MCF 10A (cell line): Measurements from ENCODE around the gene ACTN1. TPM values are rescaled to one million over a fixed set of nuclear protein-coding genes. Genes with fewer than 3 reads are reported as not detected.

ENCODE experiments used
- BruUV-seq: library from RNA; stranded (reverse); fragments of 400-500 nt; replicated peaks from 2 replicates; lab custom pipeline; 2021; lab: Mats Ljungman, UMichigan
- CTCF ChIA-PET: fragments of 300-600 bp; sonication (Branson Sonifier 250); formaldehyde crosslinking; extraction: SDS; loops from one replicate; lab custom pipeline; 2021; ENCODE audit warnings: antibody characterized with exemption, inconsistent platforms; lab: Yijun Ruan, JAX
- POLR2A ChIA-PET: fragments of 300-600, 350-650 bp; sonication (Branson Sonifier 250); formaldehyde crosslinking; extraction: SDS; loops from one replicate; lab custom pipeline; 2020; ENCODE audit warnings: antibody characterized with exemption, inconsistent platforms; lab: Yijun Ruan, JAX
- DNase-seq: peaks from one replicate; pipeline ENCODE4 v3.0.0-alpha.2; 2018; ENCODE audit not compliant: unreplicated experiment
- H3K27ac Mint-ChIP-seq: one replicate; pipeline ENCODE4 v1.8.0; 2022; ENCODE audit warnings: mild to moderate bottlenecking, low read depth, mixed read lengths; ENCODE audit not compliant: unreplicated experiment
- H3K27me3 Mint-ChIP-seq: one replicate; pipeline ENCODE4 v1.8.0; 2022; ENCODE audit warnings: mixed read lengths; ENCODE audit not compliant: insufficient read depth, unreplicated experiment
- H3K36me3 Mint-ChIP-seq: one replicate; pipeline ENCODE4 v1.8.0; 2022; ENCODE audit warnings: mild to moderate bottlenecking, moderate library complexity, mixed read lengths; ENCODE audit not compliant: insufficient read depth, unreplicated experiment
- H3K4me1 Mint-ChIP-seq: one replicate; pipeline ENCODE4 v1.8.0; 2022; ENCODE audit warnings: mixed read lengths; ENCODE audit not compliant: insufficient read depth, unreplicated experiment
- H3K4me3 Mint-ChIP-seq: one replicate; pipeline ENCODE4 v1.8.0; 2022; ENCODE audit warnings: mild to moderate bottlenecking, moderate library complexity, mixed read lengths; ENCODE audit not compliant: unreplicated experiment
- H3K9me3 Mint-ChIP-seq: one replicate; pipeline ENCODE4 v1.8.0; 2022; ENCODE audit warnings: mixed read lengths; ENCODE audit not compliant: unreplicated experiment
- CTCF ChIP-seq: fragments of 200-600 bp; IDR thresholded peaks from one replicate; pipeline ENCODE4 v1.8.0; 2022; ENCODE audit warnings: antibody characterized with exemption, mild to moderate bottlenecking; ENCODE audit not compliant: unreplicated experiment
- intact Hi-C: fragments of 100-400 bp; cut with micrococcal nuclease; formaldehyde crosslinking; loops from 2 replicates; pipeline ENCODE4 v1.14.1; 2022
- total RNA-seq: library from RNA; stranded (reverse); gene quantifications from 2 replicates; pipeline ENCODE4 v1.2.3, GENCODE V29; 2022

Gene ACTN1
- total RNA-seq, 1 experiment from 2014 or later: 312 TPM

- DNase-seq: no peak
- no peak for TF ChIP-seq CTCF
- CTCF ChIA-PET: interaction anchor here (0.6 to 3.1 kb wide), 59 partner anchors 9 to 1405 kb away, joined by 3 to 26 read pairs (median 4); partner anchors contain the start of gene ZFYVE26
- intact Hi-C loops: loop anchor here (1.0 to 5.0 kb wide), 2 partner anchors 912 to 960 kb away; no protein-coding TSS in a partner anchor
- no peak overlapping the region for H3K4me3 Mint-ChIP-seq
- H3K4me1 Mint-ChIP-seq: peaks cover 22% of the 10 kb centered on the region
- H3K27me3 Mint-ChIP-seq: no peaks in the 10 kb centered on the region
- peaks cover 3% of the 10 kb centered on the region for H3K9me3 Mint-ChIP-seq
- no peak overlapping the region for H3K27ac Mint-ChIP-seq
- H3K36me3 Mint-ChIP-seq: peaks cover 4% of the 10 kb centered on the region
- no TSS peak for BruUV-seq
- POLR2A ChIA-PET: interaction anchor here (0.6 to 1.4 kb wide), 5 partner anchors 28 to 944 kb away, joined by 3 to 6 read pairs (median 4); no protein-coding TSS in a partner anchor
These were observed 134.9 kb downstream of the ACTN1 start for GRCh38 chr14:68844210-68844545.

- H3K27me3 Mint-ChIP-seq: no peaks in the 10 kb centered on the region
- BruUV-seq: no TSS peak
- ChIA-PET CTCF (interaction anchor here (0.6 to 3.1 kb wide), 60 partner anchors 10 to 1027 kb away, joined by 3 to 26 read pairs (median 4); partner anchors contain the start of gene ZFYVE26), POLR2A (interaction anchor here (1.0 to 1.4 kb wide), 3 partner anchors 27 to 911 kb away, joined by 3 to 4 read pairs (median 3); no protein-coding TSS in a partner anchor)
- intact Hi-C loops: loop anchor here (1.0 to 5.0 kb wide), 2 partner anchors 911 to 959 kb away; no protein-coding TSS in a partner anchor
- H3K4me3 Mint-ChIP-seq: no peak overlapping the region
- H3K27ac Mint-ChIP-seq: no peak overlapping the region
- peak; percentile 67 for TF ChIP-seq CTCF
- DNase-seq: peak; percentile 68
- H3K9me3 Mint-ChIP-seq: peaks cover 8% of the 10 kb centered on the region
- peaks cover 4% of the 10 kb centered on the region for H3K36me3 Mint-ChIP-seq
- H3K4me1 Mint-ChIP-seq: peaks cover 22% of the 10 kb centered on the region
These were observed 135.5 kb downstream of the ACTN1 start for GRCh38 chr14:68843471-68844209.

- no TSS peak for BruUV-seq
- intact Hi-C loops: loop anchor here (5.0 kb wide), 1 partner anchor 910 kb away; no protein-coding TSS in a partner anchor
- Mint-ChIP-seq H3K36me3 (peaks cover 4% of the 10 kb centered on the region), H3K9me3 (peaks cover 8% of the 10 kb centered on the region), H3K4me1 (peaks cover 22% of the 10 kb centered on the region), H3K4me3 (no peak overlapping the region), H3K27me3 (no peaks in the 10 kb centered on the region), H3K27ac (no peak overlapping the region)
- ChIA-PET CTCF (interaction anchor here (0.5 to 3.1 kb wide), 8 partner anchors 16 to 1004 kb away, joined by 3 to 23 read pairs (median 4); no protein-coding TSS in a partner anchor), POLR2A (no interaction called here)
- no peak for TF ChIP-seq CTCF
- no peak for DNase-seq
These were observed 136.8 kb downstream of the ACTN1 start for GRCh38 chr14:68842298-68842697.
